SK-N-SH (cell line): Measurements from ENCODE around the gene KLF7. TPM values are rescaled to one million over a fixed set of nuclear protein-coding genes. Genes with fewer than 3 reads are reported as not detected.

ENCODE experiments used
- CTCF ChIA-PET: fragments of 300-600, 350-600 bp; formaldehyde crosslinking; extraction: SDS; loops from one replicate; lab custom pipeline; 2021; lab: Yijun Ruan, JAX
- POLR2A ChIA-PET: fragments of 350-600 bp; sonication (Branson Sonifier 250); formaldehyde crosslinking; extraction: SDS; loops from one replicate; lab custom pipeline; 2020; ENCODE audit warnings: antibody characterized with exemption, inconsistent platforms; lab: Yijun Ruan, JAX
- DNase-seq: peaks from one replicate; pipeline ENCODE4 v3.0.0; 2012
- H2AFZ ChIP-seq: fragments of 200-600 bp; sonication (generic); 2 replicates; pipeline ENCODE4 v1.8.1; 2016; ENCODE audit warnings: antibody characterized with exemption, mild to moderate bottlenecking, low read depth
- H3F3A ChIP-seq: fragments of 200-600 bp; sonication (generic); replicated peaks from 2 replicates; pipeline ENCODE3; 2016; ENCODE audit warnings: antibody characterized with exemption, mild to moderate bottlenecking; ENCODE audit not compliant: insufficient read depth
- H3K27ac ChIP-seq, 2 experiments: fragments of 200-500 bp in 1 of 2; fragments of 200-600 bp in 1 of 2; sonication (Bioruptor generic) in 1 of 2; sonication (generic), shearing (Covaris generic) in 1 of 2; 2 replicates each; pipeline versions ENCODE4 v1.5.1 to v1.6.1; 2014 to 2016; ENCODE audit warnings: low read depth in 2 of 2, inconsistent platforms in 1 of 2, low read length in 1 of 2, mild to moderate bottlenecking in 1 of 2, mixed read lengths in 1 of 2
- H3K27me3 ChIP-seq: fragments of 200-600 bp; sonication (generic), shearing (Covaris generic); 2 replicates; pipeline ENCODE4 v1.6.1; 2016; ENCODE audit warnings: mixed run types; ENCODE audit not compliant: insufficient read depth
- H3K36me3 ChIP-seq, 2 experiments: fragments of 200-500 bp in 1 of 2; fragments of 200-600 bp in 1 of 2; sonication (Bioruptor generic) in 1 of 2; sonication (generic) in 1 of 2; replicated peaks in 1 of 2; 2 replicates each; pipeline versions ENCODE3 to v1.5.1; 2014 to 2016; ENCODE audit warnings: low read length in 1 of 2, mild to moderate bottlenecking in 1 of 2; ENCODE audit not compliant: insufficient read depth in 2 of 2, control insufficient read depth in 1 of 2
- H3K4me1 ChIP-seq, 2 experiments: fragments of 200-500 bp in 1 of 2; fragments of 200-600 bp in 1 of 2; sonication (Bioruptor generic) in 1 of 2; sonication (generic), shearing (Covaris generic) in 1 of 2; 2 replicates each; pipeline versions ENCODE4 v1.5.1 to v1.6.1; 2014 to 2016; ENCODE audit warnings: low read depth in 1 of 2, low read length in 1 of 2, mixed run types in 1 of 2; ENCODE audit not compliant: insufficient read depth in 2 of 2, control insufficient read depth in 1 of 2
- H3K4me2 ChIP-seq: fragments of 200-600 bp; sonication (generic), shearing (Covaris generic); 2 replicates; pipeline ENCODE4 v1.6.1; 2017; ENCODE audit warnings: mixed run types
- H3K4me3 ChIP-seq, 2 experiments: fragments of 200-500 bp in 1 of 2; fragments of 200-600 bp in 1 of 2; sonication (Bioruptor generic) in 1 of 2; sonication (generic), shearing (Covaris generic) in 1 of 2; 2 replicates each; pipeline versions ENCODE4 v1.5.1 to v1.8.1; 2014 to 2016; ENCODE audit warnings: low read depth in 2 of 2, inconsistent platforms in 1 of 2, low read length in 1 of 2, mild to moderate bottlenecking in 1 of 2, mixed read lengths in 1 of 2, moderate library complexity in 1 of 2
- H3K79me2 ChIP-seq: fragments of 200-600 bp; sonication (generic); 2 replicates; pipeline ENCODE4 v1.8.1; 2017; ENCODE audit warnings: mild to moderate bottlenecking; ENCODE audit not compliant: insufficient read depth
- H3K9ac ChIP-seq: fragments of 200-600 bp; sonication (generic); 2 replicates; pipeline ENCODE4 v1.6.1; 2017; ENCODE audit warnings: mixed run types
- H3K9me2 ChIP-seq: fragments of 200-600 bp; sonication (generic); 2 replicates; pipeline ENCODE4 v1.6.1; 2017; ENCODE audit warnings: mixed run types
- H3K9me3 ChIP-seq: fragments of 200-600 bp; sonication (generic); 2 replicates; pipeline ENCODE4 v1.6.1; 2017; ENCODE audit warnings: mixed run types, mild to moderate bottlenecking, moderate library complexity
- H4K20me1 ChIP-seq: fragments of 200-600 bp; sonication (generic); 2 replicates; pipeline ENCODE4 v1.6.1; 2017; ENCODE audit warnings: mild to moderate bottlenecking, mixed run types; ENCODE audit not compliant: insufficient read depth
- CHD2 ChIP-seq: fragments of 150-350 bp; IDR thresholded peaks from 2 replicates; pipeline ENCODE4 v1.6.1; 2018; ENCODE audit warnings: low read length; ENCODE audit not compliant: partially characterized antibody
- EZH2phosphoT487 ChIP-seq: fragments of 200-600 bp; sonication (generic); IDR thresholded peaks from 2 replicates; pipeline ENCODE4 v1.6.1; 2017; ENCODE audit warnings: low read depth, mixed run types, mild to moderate bottlenecking, antibody characterized with exemption, moderate library complexity, borderline replicate concordance
- FOXM1 ChIP-seq: IDR thresholded peaks from 2 replicates; pipeline ENCODE4 v1.4.0; 2012; ENCODE audit warnings: low read depth, mild to moderate bottlenecking
- GABPA ChIP-seq: IDR thresholded peaks from 2 replicates; pipeline ENCODE4 v1.4.0; 2012; ENCODE audit warnings: low read depth, mild to moderate bottlenecking
- GATA2 ChIP-seq: sonication (generic); formaldehyde crosslinking; IDR thresholded peaks from 2 replicates; pipeline ENCODE4 v1.5.0; 2020; ENCODE audit warnings: mild to moderate bottlenecking, missing genetic modification reagents
- JUND ChIP-seq: IDR thresholded peaks from 2 replicates; pipeline ENCODE4 v1.4.0; 2012
- MEF2A ChIP-seq: IDR thresholded peaks from 2 replicates; pipeline ENCODE4 v1.4.0; 2012; ENCODE audit warnings: low read depth, borderline replicate concordance
- POLR2AphosphoS5 ChIP-seq: IDR thresholded peaks from 2 replicates; pipeline ENCODE4 v1.6.1; 2012; ENCODE audit warnings: low read depth, low read length
- RAD21 ChIP-seq: IDR thresholded peaks from 2 replicates; pipeline ENCODE4 v1.6.1; 2012; ENCODE audit warnings: mild to moderate bottlenecking, low read length
- RFX5 ChIP-seq: IDR thresholded peaks from 2 replicates; pipeline ENCODE4 v1.6.1; 2012; ENCODE audit warnings: mild to moderate bottlenecking, improper control_type of control experiment, low read length
- RXRA ChIP-seq: IDR thresholded peaks from 2 replicates; pipeline ENCODE4 v1.4.0; 2012; ENCODE audit warnings: low read depth, mild to moderate bottlenecking, borderline replicate concordance
- SIN3A ChIP-seq: IDR thresholded peaks from 2 replicates; pipeline ENCODE4 v1.6.1; 2012; ENCODE audit warnings: low read depth, mild to moderate bottlenecking, low read length, moderate library complexity, borderline replicate concordance
- SMC3 ChIP-seq: IDR thresholded peaks from 2 replicates; pipeline ENCODE4 v1.6.1; 2012; ENCODE audit warnings: low read depth, low read length, improper control_type of control experiment
- USF1 ChIP-seq: IDR thresholded peaks from 2 replicates; pipeline ENCODE4 v1.4.0; 2012; ENCODE audit warnings: low read depth, borderline replicate concordance
- YY1 ChIP-seq: IDR thresholded peaks from 2 replicates; pipeline ENCODE4 v1.4.0; 2012; ENCODE audit warnings: low read depth, mild to moderate bottlenecking
- WGBS: methylation state at CpG from one replicate; pipeline ENCODE4 v1.1.6; 2017; ENCODE audit warnings: low lambda C conversion rate; 5-methylcytosine and 5-hydroxymethylcytosine counted together
- polyA plus RNA-seq, 3 experiments: library from polyadenylated mRNA; depleted of rRNA; stranded (reverse); fragments of >200 nt; gene quantifications; 2 replicates each; pipeline ENCODE4 v1.2.3, GENCODE V29; 2012
- TF ChIP-seq, protein P1 (sequence below): IDR thresholded peaks from 2 replicates; pipeline ENCODE4 v1.6.1; 2012; ENCODE audit warnings: mild to moderate bottlenecking, low read depth, low read length, moderate library complexity
- TF ChIP-seq, protein P2 (sequence below): IDR thresholded peaks from 2 replicates; pipeline ENCODE4 v1.4.0; 2012; ENCODE audit warnings: low read depth, borderline replicate concordance
- TF ChIP-seq, protein P3 (sequence below): IDR thresholded peaks from 2 replicates; pipeline ENCODE4; 2012

The KLF7 gene
- polyA plus RNA-seq, 1 of the 3 experiments (the other 2 are of a cell fraction) = 7.5 TPM

DNA sequence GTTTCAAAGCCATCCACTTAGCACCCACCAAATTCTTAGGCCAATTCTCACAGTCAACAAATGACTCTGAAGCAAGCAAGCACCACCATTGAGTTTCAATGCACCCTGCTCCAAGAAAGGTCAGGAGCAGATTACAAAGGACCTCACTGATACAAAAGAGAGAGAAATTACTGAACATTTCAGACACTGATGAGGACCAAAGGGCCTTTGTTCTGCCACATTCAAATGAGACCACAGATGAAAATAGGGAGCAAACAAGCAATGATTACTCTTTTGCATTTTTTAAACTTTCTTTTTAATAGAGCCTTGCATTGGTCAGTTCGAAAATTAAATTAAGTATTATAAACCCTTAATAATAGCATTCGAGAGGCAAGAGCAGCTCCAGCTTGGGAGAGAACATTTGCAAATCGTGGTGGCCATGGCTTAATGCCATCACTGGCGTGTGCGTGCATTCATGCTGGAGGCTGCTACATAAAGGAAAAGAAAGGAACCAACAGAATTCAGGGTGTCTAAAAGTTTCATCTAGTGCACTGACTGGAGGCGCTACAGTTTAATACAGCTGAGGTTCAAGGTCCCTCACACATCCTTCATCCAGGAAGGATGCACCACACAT is 87.5 kb downstream of the KLF7 start:
- peaks cover 29% of the 10 kb centered on the region; the same call in 1 of the 2 replicates for H3K79me2 ChIP-seq
- H3F3A ChIP-seq = peaks cover 37% of the 10 kb centered on the region
- no peak overlapping the region for H2AFZ ChIP-seq
- no peaks in the 10 kb centered on the region for H3K9me3 ChIP-seq
- H3K36me3 ChIP-seq = peaks cover 59 to 67% of the 10 kb centered on the region in 2 experiments
- peaks cover 0 to 28% of the 10 kb centered on the region in 2 experiments; a peak in 3 of 4 replicates for H3K4me1 ChIP-seq
- ChIA-PET POLR2A (no interaction called here), CTCF (no interaction called here)
- 100% methylated on average over 6 of the region's 6 CpGs for WGBS
- no peak overlapping the region; a peak in 1 of 4 replicates for H3K27ac ChIP-seq
- no peak overlapping the region for H3K9ac ChIP-seq
- TF ChIP-seq GATA2 (CRISPR knock-in tag) (no peak), YY1 (no peak), CHD2 (no peak), SMC3 (no peak), SIN3A (no peak), MEF2A (no peak), POLR2AphosphoS5 (no peak), RAD21 (no peak), RFX5 (no peak), RXRA (no peak), FOXM1 (no peak), JUND (no peak), GABPA (no peak), USF1 (no peak), EZH2phosphoT487 (no peak)
- TF ChIP-seq, protein P1, sequence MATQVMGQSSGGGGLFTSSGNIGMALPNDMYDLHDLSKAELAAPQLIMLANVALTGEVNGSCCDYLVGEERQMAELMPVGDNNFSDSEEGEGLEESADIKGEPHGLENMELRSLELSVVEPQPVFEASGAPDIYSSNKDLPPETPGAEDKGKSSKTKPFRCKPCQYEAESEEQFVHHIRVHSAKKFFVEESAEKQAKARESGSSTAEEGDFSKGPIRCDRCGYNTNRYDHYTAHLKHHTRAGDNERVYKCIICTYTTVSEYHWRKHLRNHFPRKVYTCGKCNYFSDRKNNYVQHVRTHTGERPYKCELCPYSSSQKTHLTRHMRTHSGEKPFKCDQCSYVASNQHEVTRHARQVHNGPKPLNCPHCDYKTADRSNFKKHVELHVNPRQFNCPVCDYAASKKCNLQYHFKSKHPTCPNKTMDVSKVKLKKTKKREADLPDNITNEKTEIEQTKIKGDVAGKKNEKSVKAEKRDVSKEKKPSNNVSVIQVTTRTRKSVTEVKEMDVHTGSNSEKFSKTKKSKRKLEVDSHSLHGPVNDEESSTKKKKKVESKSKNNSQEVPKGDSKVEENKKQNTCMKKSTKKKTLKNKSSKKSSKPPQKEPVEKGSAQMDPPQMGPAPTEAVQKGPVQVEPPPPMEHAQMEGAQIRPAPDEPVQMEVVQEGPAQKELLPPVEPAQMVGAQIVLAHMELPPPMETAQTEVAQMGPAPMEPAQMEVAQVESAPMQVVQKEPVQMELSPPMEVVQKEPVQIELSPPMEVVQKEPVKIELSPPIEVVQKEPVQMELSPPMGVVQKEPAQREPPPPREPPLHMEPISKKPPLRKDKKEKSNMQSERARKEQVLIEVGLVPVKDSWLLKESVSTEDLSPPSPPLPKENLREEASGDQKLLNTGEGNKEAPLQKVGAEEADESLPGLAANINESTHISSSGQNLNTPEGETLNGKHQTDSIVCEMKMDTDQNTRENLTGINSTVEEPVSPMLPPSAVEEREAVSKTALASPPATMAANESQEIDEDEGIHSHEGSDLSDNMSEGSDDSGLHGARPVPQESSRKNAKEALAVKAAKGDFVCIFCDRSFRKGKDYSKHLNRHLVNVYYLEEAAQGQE = no peak
- TF ChIP-seq, protein P2, sequence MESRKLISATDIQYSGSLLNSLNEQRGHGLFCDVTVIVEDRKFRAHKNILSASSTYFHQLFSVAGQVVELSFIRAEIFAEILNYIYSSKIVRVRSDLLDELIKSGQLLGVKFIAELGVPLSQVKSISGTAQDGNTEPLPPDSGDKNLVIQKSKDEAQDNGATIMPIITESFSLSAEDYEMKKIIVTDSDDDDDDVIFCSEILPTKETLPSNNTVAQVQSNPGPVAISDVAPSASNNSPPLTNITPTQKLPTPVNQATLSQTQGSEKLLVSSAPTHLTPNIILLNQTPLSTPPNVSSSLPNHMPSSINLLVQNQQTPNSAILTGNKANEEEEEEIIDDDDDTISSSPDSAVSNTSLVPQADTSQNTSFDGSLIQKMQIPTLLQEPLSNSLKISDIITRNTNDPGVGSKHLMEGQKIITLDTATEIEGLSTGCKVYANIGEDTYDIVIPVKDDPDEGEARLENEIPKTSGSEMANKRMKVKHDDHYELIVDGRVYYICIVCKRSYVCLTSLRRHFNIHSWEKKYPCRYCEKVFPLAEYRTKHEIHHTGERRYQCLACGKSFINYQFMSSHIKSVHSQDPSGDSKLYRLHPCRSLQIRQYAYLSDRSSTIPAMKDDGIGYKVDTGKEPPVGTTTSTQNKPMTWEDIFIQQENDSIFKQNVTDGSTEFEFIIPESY = no peak
- TF ChIP-seq, protein P3, sequence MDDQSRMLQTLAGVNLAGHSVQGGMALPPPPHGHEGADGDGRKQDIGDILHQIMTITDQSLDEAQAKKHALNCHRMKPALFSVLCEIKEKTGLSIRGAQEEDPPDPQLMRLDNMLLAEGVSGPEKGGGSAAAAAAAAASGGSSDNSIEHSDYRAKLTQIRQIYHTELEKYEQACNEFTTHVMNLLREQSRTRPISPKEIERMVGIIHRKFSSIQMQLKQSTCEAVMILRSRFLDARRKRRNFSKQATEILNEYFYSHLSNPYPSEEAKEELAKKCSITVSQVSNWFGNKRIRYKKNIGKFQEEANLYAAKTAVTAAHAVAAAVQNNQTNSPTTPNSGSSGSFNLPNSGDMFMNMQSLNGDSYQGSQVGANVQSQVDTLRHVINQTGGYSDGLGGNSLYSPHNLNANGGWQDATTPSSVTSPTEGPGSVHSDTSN = no peak
- no peaks in the 10 kb centered on the region for H3K9me2 ChIP-seq
- H3K4me2 ChIP-seq = no peak overlapping the region
- H3K27me3 ChIP-seq = no peaks in the 10 kb centered on the region
- H4K20me1 ChIP-seq = peaks cover 10% of the 10 kb centered on the region; the same call in 1 of the 2 replicates
- no peak for DNase-seq
- no peak overlapping the region for H3K4me3 ChIP-seq
